ENCODE results near the gene RIMBP2.

RIMBP2 gene

GRCh38 chr12:130538343-130539095 lies 177.6 kb downstream of the RIMBP2 start:
- DNase-seq (ENCODE audit: low spot score): no peak

- DNase-seq (ENCODE audit: low spot score): no peak
Measured at GRCh38 chr12:130537655-130538054, 178.4 kb downstream of the RIMBP2 start.

GRCh38 chr12:130537051-130537450 lies 179.0 kb downstream of the RIMBP2 start:
- DNase-seq (ENCODE audit: low spot score): no peak

- DNase-seq (ENCODE audit: low spot score): no peak
Measured at GRCh38 chr12:130530429-130530828, 185.7 kb downstream of the RIMBP2 start.

GRCh38 chr12:130529781-130530180 lies 186.3 kb downstream of the RIMBP2 start:
- DNase-seq (ENCODE audit: low spot score): no peak

GRCh38 chr12:130527239-130527638 lies 188.9 kb downstream of the RIMBP2 start:
- no peak for DNase-seq (ENCODE audit: low spot score)

- no peak for DNase-seq (ENCODE audit: low spot score)
Measured at GRCh38 chr12:130526813-130527212, 189.3 kb downstream of the RIMBP2 start.

GRCh38 chr12:130525384-130526172 lies 190.5 kb downstream of the RIMBP2 start:
- no peak for DNase-seq (ENCODE audit: low spot score)

- DNase-seq (ENCODE audit: low spot score): no peak
Measured at GRCh38 chr12:130524759-130525158, 191.3 kb downstream of the RIMBP2 start.

GRCh38 chr12:130523863-130524614 lies 192.1 kb downstream of the RIMBP2 start:
- DNase-seq (ENCODE audit: low spot score): no peak

GRCh38 chr12:130523208-130523607 lies 192.9 kb downstream of the RIMBP2 start:
- no peak for DNase-seq (ENCODE audit: low spot score)

GRCh38 chr12:130522244-130522834 lies 193.8 kb downstream of the RIMBP2 start:
- DNase-seq (ENCODE audit: low spot score): no peak

- DNase-seq (ENCODE audit: low spot score): no peak
Measured at GRCh38 chr12:130521375-130522124, 194.5 kb downstream of the RIMBP2 start.

GRCh38 chr12:130520784-130521183 lies 195.3 kb downstream of the RIMBP2 start:
- no peak for DNase-seq (ENCODE audit: low spot score)

GRCh38 chr12:130517588-130517987 lies 198.5 kb downstream of the RIMBP2 start:
- DNase-seq (ENCODE audit: low spot score): no peak

- no peak for DNase-seq (ENCODE audit: low spot score)
Measured at GRCh38 chr12:130514149-130514551, 201.9 kb downstream of the RIMBP2 start.

GRCh38 chr12:130513556-130513955 lies 202.5 kb downstream of the RIMBP2 start:
- DNase-seq (ENCODE audit: low spot score): no peak

- no peak for DNase-seq (ENCODE audit: low spot score)
Measured at GRCh38 chr12:130511285-130511684, 204.8 kb downstream of the RIMBP2 start.

- DNase-seq (ENCODE audit: low spot score): no peak
Measured at GRCh38 chr12:130509454-130509853, 206.6 kb downstream of the RIMBP2 start.

GRCh38 chr12:130508847-130509246 lies 207.3 kb downstream of the RIMBP2 start:
- no peak for DNase-seq (ENCODE audit: low spot score)

- no peak for DNase-seq (ENCODE audit: low spot score)
Measured at GRCh38 chr12:130508318-130508717, 207.8 kb downstream of the RIMBP2 start.
